ENCODE data around the gene MGLL.

DNA sequence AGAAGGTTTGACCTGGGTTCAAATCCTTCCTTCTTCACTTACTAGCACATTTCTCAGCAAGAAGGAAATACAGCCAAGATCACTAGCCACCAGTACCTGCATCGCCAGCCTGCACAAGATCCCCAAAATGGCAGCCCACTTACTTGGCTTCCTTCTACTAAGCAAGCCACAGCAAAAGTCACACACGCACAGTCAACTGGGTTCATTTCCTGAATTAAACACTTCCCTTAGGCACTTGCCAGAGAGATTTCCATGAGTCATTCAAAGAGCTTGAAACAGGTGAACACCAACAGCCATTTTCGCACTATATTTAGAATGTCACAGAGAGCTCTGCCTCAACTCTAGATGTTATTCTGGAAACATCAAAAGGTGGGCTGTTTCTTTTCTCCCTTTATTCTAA lies 42.6 kb downstream of the MGLL start:
- TF ChIP-seq EZH2phosphoT487 (IDR thresholded peaks at IDR 0.05; ENCODE audit: insufficient read depth, low read depth): no peak
- TF ChIP-seq EZH2 (IDR thresholded peaks at IDR 0.05; ENCODE audit: insufficient read depth, poor library complexity, severe bottlenecking): no peak
